Upper lobe of right lung (tissue), 1 donor: Measurements from ENCODE around the gene RSF1. TPM values are rescaled to one million over a fixed set of nuclear protein-coding genes. Genes with fewer than 3 reads are reported as not detected.
"Not testable (repeated sequence)": the region's sequence is repeated elsewhere in the genome, so short reads cannot be mapped to it uniquely, and the experiment has no call there.

Experiments used
- ATAC-seq: fragments of 200-7000 bp; cut with Tn5 transposase; one replicate; pipeline ENCODE4 v1.9.1; 2020; ENCODE audit warnings: mild to moderate bottlenecking, moderate library complexity
- DNase-seq: peaks from one replicate; pipeline ENCODE4 v3.0.0-alpha.2; 2020
- H3K27ac ChIP-seq: fragments of 200-600 bp; one replicate; pipeline ENCODE4 v1.8.0; 2022
- H3K27me3 ChIP-seq: fragments of 200-600 bp; one replicate; pipeline ENCODE4 v1.8.0; 2022; ENCODE audit warnings: mild to moderate bottlenecking
- H3K36me3 ChIP-seq: fragments of 200-600 bp; one replicate; pipeline ENCODE4 v1.8.0; 2022
- H3K4me1 ChIP-seq: fragments of 200-600 bp; one replicate; pipeline ENCODE4 v1.8.0; 2022
- H3K4me3 ChIP-seq: fragments of 200-600 bp; one replicate; pipeline ENCODE4 v1.8.0; 2022; ENCODE audit warnings: mild to moderate bottlenecking
- H3K9me3 ChIP-seq: fragments of 200-600 bp; one replicate; pipeline ENCODE4 v1.8.0; 2022
- CTCF ChIP-seq: fragments of 200-600 bp; IDR thresholded peaks from one replicate; pipeline ENCODE4 v1.8.0; 2022; ENCODE audit warnings: antibody characterized with exemption
- intact Hi-C: fragments of 100-400 bp; cut with DNase I; formaldehyde crosslinking; loops from one replicate; pipeline ENCODE4 v1.11.0; 2022
- long read RNA-seq: library from polyadenylated mRNA; unstranded; transcript quantifications from one replicate; pipeline ENCODE4 v2.0.0, GENCODE V29; 2021
- total RNA-seq: library from RNA; stranded (reverse); fragmentation: NEBNext Ultra II Directional; extraction: Animal tissue kit (Norgen Biotek cat#: 25700); gene quantifications from one replicate; pipeline ENCODE4 v1.2.1, GENCODE V29; 2021
- donor health status: DM: no; HTN: yes; CAD: no; lungs with severe emphysema.

Gene RSF1
- total RNA-seq = 62.5 TPM
- long read RNA-seq, full-length matches to known transcripts = 11 of 26 reads
- long read RNA-seq, partial matches to known transcripts = 3 of 26 reads
- long read RNA-seq, other reads (novel, unspliced or antisense) = 12 of 26 reads

- intact Hi-C loops = no loop called here
- Histone ChIP-seq H3K4me3 (peak within 1 kb of the TSS; percentile 99), H3K4me1 (peaks cover 46% of the 10 kb centered on the region), H3K9me3 (no peaks in the 10 kb centered on the region), H3K36me3 (no peaks in the 10 kb centered on the region), H3K27me3 (no peaks in the 10 kb centered on the region), H3K27ac (peak within 1 kb of the TSS; percentile 92)
- TF ChIP-seq CTCF = peak; percentile 77
- DNase-seq (peak; percentile 99), ATAC-seq (peak; percentile 95)
These were observed at the start of gene RSF1, which contains the start of gene AAMDC for GRCh38 chr11:77820565-77821348. RSF1 (minus strand) TSS chr11:77820722; CDS start chr11:77820714, 8 bp downstream. AAMDC (plus strand) TSS chr11:77821144; CDS start chr11:77842497, 21,353 bp downstream.

- ATAC-seq (no peak), DNase-seq (no peak)
- intact Hi-C loops = no loop called here
- Histone ChIP-seq H3K27ac (no peak overlapping the region), H3K4me1 (peaks cover 4% of the 10 kb centered on the region), H3K36me3 (peaks cover 16% of the 10 kb centered on the region), H3K4me3 (no peak overlapping the region), H3K27me3 (no peaks in the 10 kb centered on the region), H3K9me3 (no peaks in the 10 kb centered on the region)
- no peak for TF ChIP-seq CTCF
These were observed 48.2 kb upstream of the RSF1 start for GRCh38 chr11:77868744-77869143.

- Histone ChIP-seq H3K4me1 (peaks cover 4% of the 10 kb centered on the region), H3K36me3 (peaks cover 9% of the 10 kb centered on the region), H3K27ac (no peak overlapping the region), H3K9me3 (no peaks in the 10 kb centered on the region), H3K4me3 (no peak overlapping the region), H3K27me3 (no peaks in the 10 kb centered on the region)
- ATAC-seq (no peak), DNase-seq (no peak)
- intact Hi-C loops = no loop called here
- no peak for TF ChIP-seq CTCF
These were observed 45.8 kb upstream of the RSF1 start for GRCh38 chr11:77866336-77866735.

GRCh38 chr11:77865805-77866204 lies 45.3 kb upstream of the RSF1 start:
- Histone ChIP-seq H3K9me3 (no peaks in the 10 kb centered on the region), H3K27me3 (no peaks in the 10 kb centered on the region), H3K36me3 (peaks cover 8% of the 10 kb centered on the region), H3K4me3 (no peak overlapping the region), H3K27ac (no peak overlapping the region), H3K4me1 (peaks cover 4% of the 10 kb centered on the region)
- ATAC-seq (no peak), DNase-seq (no peak)
- intact Hi-C loops = no loop called here
- TF ChIP-seq CTCF = no peak

- H3K27me3 ChIP-seq, H3K4me3 ChIP-seq, intact Hi-C loops, H3K27ac ChIP-seq, ATAC-seq, H3K4me1 ChIP-seq, H3K36me3 ChIP-seq, DNase-seq, H3K9me3 ChIP-seq: not testable (repeated sequence)
These were observed 40.9 kb upstream of the RSF1 start for GRCh38 chr11:77861444-77861843.

GRCh38 chr11:77857906-77858457 lies 37.5 kb upstream of the RSF1 start:
- DNase-seq, H3K4me3 ChIP-seq, H3K27me3 ChIP-seq, intact Hi-C loops, H3K9me3 ChIP-seq, ATAC-seq, H3K4me1 ChIP-seq, H3K27ac ChIP-seq: not testable (repeated sequence)
- peaks cover 19% of the 10 kb centered on the region for H3K36me3 ChIP-seq
